Stimulated activated CD4-positive, alpha-beta T cell treated with anti-CD3 and anti-CD28 coated beads, Interleukin-2, amount 100 ng/mL, for 48 hours (primary cell): ENCODE results near the gene EGLN1.
"Not testable (repeated sequence)": the region's sequence is repeated elsewhere in the genome, so short reads cannot be mapped to it uniquely, and the experiment has no call there.

Experiments used
- DNase-seq, 2 donors: peaks; one replicate each; pipeline ENCODE4 v3.0.0-alpha.2; 2020

EGLN1 gene

DNA sequence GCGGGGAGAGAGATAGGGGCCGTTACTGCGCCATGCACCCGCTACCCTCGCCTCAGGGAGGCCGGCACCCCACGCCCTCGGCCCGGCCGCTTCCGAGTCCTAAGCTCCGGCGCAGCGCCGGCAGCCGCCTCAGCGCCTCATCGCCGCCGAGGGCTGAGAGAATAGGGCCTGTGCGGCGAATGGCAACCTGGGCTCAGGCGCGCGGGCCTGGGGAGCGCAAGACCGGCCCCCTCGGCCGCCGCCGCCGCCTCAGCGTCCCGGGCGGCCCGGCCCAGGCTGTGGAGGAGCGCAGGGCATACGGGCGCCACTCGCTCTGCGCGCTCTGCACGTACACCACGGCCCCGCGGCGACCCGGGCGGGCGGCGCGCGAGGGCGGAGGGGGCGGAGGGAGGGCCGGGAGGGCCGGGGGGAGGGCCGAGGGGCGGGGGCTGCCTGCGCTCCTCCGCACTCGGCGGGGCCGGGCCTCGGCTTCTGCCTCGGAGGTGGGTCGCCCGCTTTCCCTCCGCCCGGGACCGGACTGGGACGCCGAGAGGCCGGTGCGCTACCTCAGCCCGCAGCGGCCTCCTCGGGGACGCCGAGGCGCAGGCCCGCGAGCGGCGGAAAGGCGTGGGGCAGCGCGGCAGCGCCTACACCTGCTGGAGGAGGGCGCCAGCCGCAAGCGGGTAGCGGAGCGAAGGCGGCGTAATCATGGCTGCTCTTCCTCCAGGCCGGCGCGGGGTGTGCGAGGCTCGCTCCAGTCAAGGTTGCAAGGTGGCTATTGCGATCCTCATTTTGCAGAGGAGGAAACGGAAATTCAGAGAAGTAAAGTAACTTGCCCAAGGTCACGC lies at the start of gene EGLN1:
Gene EGLN1 (minus strand): TSS at position 317 of the 827 bp plus-strand sequence. CDS start 399 bp downstream, outside the sequence.
- peak; percentile 69 to 77 for DNase-seq

DNA sequence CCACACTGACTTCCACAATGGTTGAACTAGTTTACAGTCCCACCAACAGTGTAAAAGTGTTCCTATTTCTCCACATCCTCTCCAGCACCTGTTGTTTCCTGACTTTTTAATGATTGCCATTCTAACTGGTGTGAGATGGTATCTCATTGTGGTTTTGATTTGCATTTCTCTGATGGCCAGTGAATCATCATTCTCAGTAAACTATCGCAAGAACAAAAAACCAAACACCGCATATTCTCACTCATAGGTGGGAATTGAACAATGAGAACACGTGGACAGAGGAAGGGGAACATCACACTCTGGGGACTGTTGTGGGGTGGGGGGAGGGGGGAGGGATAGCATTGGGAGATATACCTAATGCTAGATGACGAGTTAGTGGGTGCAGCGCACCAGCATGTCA lies 49.4 kb upstream of the EGLN1 start:
- DNase-seq: not testable (repeated sequence)

DNA sequence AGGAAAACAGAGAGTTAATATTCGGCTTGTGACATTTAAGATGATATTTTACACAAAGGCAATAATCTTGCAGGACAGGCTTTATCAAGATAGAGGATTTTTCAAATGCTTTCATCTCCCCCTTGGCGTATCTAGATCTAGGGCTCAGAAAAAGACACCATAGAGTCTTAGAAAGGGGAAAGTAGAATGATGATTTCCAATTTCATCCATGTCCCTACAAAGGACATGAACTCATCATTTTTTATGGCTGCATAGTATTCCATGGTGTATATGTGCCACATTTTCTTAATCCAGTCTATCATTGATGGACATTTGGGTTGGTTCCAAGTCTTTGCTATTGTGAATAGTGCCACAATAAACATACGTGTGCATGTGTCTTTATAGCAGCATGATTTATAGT lies 48.9 kb upstream of the EGLN1 start:
- not testable (repeated sequence) for DNase-seq

DNA sequence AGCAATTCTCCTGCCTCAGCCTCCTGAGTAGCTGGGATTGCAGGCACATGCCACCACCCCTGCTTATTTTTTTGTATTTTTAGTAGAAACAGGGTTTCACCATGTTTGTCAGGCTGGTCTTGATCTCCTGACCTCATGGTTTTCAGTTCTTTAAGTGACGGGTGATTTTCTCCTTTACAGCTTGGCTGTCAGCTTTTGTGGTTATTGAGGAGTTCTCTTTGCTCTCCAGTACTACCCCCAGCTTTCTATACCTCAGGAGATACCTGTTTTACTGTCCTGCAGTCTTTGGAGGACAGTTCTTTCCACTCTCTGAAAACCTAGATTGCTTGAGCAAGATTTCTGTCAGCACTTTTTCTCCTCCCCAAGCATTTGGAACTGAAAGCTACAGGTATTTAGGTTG lies 45.9 kb upstream of the EGLN1 start:
- no peak for DNase-seq

DNA sequence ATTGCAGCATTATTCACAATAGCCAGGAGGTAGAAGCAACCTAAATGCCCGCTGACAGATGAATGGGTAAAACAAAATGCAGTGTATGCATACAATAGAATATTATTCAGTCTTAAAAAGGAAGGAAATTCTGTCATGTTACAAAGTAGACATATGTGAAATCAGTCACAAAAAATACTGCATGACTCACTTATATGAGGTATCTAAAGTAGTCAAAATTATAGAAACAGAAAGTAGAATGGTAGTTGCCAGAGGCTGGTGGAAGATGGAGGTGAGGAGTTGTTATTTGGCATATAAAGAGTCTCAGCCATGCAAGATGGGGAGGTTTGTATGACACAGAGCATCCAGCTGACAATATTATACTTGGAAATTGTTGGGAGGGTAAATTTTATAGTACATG lies 43.0 kb upstream of the EGLN1 start:
- DNase-seq: no peak

DNA sequence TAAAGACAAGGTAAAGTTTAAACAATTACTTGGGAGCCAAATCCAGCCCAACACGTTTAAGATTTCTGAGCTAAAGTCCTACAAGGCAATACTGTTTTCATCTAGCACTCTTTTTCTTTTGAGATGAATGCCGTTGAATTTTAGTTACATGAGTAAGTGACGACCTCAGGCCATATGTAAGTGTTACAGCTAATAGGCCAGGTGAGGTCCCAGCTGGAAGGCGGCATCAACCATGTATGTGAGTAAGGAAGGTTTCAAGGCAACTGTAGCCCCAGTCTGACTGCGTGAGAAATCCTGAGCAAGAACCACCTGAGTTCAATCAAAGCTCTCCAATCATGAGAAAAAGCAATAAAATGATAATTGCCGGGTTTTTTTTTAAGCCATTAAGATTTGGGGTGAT lies 41.5 kb upstream of the EGLN1 start:
- no peak for DNase-seq

DNA sequence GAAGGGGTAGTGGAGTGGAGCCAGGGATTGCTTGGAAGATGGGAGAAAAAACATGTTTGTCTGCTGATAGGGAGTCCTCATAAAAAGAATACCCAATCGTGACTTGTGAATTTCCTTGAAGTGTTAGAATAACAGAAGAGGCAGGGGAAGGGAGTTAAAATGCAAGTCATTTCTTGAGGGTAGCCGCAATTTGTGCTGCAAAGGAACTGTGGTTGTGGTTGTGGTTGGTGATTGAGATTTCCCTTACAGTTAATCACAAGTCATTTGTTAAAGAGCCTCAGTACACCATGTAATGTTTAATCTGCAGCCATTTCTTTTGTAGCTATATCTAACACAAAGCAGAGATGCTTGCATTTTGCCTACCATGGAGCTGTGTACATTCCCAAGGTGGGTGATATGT lies 38.5 kb upstream of the EGLN1 start:
- DNase-seq: peak; percentile 37 to 47

DNA sequence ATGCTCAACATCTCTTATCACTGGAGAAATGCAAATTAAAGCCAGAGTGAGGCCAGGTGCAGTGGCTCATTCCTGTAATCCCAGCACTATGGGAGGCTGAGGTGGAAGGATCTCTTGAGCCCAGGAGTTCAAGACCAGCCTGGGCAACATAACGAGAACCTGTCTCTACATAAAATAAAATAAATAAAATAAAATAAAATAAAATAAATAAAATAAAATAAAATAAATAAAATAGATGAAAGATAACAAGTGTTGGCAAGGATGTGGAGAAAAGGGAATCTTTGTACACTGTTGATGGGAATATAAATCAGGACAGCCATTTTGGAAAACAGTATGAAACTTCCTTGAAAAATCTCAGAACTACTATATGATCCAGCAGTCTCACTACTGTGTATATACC lies 37.4 kb upstream of the EGLN1 start:
- not testable (repeated sequence) for DNase-seq

DNA sequence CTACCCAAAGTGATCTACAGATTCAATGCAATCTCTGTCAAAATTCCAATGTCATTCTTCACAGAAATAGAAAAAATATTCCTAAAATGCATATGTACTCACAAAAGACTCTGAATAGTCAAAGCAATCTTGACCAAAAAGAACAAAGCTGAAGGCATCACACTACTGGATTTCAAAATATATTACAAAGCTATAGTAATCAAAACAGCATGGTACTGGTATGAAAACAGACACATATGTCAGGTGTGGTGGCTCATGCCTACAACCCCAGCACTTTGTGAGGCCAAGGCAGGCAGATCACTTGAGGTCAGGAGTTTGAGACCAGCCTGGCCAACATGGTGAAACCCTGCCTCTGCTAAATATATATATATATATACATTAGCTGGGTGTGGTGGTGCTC lies 35.9 kb upstream of the EGLN1 start:
- not testable (repeated sequence) for DNase-seq

DNA sequence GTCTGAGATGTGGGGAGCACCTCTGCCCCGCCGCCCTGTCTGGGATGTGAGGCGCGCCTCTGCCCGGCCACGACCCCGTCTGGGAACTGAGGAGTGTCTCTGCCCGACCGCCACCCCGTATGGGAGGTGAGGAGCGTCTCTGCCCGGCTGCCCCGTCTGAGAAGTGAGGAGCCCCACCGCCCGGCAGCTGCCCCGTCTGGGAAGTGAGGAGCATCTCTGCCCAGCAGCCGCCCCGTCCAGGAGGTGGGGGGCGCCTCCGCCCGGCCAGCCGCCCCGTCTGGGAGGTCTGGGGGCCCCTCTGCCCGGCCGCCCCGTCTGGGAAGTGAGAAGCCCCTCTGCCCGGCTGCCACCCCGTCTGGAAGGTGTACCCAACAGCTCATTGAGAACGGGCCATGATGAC lies 32.0 kb upstream of the EGLN1 start:
- DNase-seq: not testable (repeated sequence)

DNA sequence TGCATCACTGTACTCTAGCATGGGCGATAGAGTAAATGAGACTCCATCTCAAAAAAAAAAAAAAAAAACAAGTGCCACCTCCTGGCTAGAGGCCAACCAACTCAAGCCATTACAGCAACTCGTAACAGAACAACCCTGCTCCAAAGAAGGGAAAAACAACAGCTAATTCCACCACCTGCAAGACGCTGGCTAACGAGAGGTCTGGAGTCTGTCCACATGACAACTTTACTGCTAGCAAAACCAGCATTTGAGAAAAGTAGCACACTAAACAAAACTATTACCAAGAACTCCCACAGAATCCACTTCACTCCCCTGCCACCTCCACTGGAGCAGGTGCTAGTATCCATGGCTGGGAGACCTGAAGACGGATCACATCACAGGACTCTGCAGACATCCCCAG lies 24.1 kb upstream of the EGLN1 start:
- no peak for DNase-seq

DNA sequence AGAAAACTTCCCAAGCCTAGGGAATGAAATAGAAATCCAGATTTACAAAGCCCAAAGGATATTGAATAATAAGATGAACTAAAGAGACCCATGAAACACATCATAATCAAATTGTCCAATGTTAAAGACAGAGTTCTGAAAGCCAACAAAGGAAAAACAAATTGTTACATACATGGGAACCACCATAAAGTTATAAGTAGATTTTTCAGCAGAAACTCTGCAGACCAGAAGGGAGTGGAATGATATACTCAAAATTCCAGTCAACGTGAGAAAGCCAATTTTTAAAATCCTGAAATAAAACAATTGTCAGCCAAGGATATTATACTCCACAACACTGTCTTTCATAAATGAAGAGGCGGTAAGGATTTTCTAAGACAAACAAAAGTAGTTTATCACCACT lies 22.0 kb upstream of the EGLN1 start:
- DNase-seq: no peak

DNA sequence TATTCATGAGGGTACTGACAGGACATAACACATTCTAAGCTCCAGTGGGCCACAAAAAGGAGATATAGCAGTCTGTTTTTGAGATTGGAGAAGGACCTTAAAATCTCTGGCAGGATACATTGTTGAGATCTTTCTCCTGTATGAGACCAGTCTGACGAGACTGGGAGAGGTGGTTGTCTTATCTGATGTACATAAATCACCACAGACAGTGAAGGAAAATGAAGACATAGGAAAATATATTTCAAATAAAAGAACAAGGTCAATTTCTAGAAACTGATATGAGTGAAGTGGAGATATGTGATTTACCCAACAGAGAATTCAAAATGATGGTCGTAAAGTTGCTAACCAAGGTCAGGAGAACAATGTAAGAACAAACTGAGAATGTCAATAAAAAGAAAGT lies 21.3 kb upstream of the EGLN1 start:
- DNase-seq: no peak

DNA sequence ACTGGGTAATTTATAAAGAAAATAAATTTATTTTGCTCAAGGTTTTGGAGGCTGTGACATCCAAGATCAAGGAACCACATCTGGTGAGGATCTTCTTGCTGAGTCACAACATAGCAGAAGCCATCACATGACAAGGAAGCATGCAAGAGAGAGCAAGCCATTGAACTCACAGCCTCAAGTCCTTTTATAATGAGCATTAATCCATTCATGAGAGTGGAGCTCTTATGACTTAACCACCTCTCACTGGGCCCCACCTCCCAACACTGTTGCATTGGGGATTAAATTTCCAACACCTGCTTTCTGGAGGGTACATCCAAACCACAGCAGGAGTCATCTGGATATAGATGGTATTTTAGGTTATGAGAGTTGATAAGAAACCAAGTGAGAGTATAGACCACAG lies 20.6 kb upstream of the EGLN1 start:
- no peak for DNase-seq

DNA sequence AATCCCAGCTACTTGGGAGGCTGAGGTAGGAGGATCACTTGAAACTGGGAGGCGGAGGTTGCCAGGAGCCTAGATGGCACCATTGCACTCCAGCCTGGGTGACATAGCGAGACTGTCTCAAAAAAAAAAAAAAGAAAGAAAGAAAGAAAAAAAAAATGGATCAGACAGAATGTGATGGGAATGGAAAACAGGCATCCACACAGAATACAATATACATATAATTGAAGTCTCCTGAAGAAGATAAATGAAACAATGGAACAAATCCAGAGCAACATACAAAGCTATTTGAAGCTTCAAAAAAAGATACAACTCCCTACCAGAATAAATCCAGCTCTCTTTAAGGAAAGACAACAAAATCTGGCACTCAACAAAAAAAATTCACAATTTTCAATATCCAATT lies 10.9 kb upstream of the EGLN1 start:
- no peak for DNase-seq

DNA sequence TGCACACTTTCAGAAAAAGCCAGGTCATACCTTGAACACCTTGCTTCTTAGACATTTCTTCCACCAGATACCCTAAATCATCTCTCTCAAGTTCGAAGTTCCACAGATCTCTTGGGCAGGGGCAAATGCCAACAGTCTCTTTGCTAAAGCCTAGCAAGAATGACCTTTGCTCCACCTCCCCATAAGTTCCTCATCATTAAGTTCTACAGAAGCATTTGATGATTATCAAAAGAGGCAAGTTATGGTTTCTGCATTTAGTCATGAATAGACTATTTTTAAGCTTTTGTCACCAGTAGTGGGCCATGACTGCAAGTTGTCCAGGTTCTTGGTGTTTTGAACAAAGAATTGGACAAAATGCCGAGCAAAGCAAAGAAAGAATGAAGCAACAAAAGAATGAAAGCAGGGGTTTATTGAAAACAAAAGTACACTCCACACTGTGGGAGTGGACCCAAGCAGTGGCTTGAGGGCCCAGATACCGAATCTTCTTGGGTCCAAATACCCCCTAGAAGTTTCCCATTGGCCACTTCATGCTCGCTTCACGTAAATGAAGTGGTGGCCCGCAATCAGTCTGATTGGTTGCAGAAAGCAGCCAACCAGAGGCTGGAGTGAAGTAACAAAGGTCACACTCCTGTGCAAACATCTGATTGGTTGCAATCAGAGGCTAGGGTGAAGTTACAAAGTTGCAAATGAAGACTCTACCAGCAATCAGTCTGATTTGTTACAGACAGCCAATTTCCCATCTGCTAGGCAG lies 9.8 kb upstream of the EGLN1 start:
- no peak for DNase-seq

DNA sequence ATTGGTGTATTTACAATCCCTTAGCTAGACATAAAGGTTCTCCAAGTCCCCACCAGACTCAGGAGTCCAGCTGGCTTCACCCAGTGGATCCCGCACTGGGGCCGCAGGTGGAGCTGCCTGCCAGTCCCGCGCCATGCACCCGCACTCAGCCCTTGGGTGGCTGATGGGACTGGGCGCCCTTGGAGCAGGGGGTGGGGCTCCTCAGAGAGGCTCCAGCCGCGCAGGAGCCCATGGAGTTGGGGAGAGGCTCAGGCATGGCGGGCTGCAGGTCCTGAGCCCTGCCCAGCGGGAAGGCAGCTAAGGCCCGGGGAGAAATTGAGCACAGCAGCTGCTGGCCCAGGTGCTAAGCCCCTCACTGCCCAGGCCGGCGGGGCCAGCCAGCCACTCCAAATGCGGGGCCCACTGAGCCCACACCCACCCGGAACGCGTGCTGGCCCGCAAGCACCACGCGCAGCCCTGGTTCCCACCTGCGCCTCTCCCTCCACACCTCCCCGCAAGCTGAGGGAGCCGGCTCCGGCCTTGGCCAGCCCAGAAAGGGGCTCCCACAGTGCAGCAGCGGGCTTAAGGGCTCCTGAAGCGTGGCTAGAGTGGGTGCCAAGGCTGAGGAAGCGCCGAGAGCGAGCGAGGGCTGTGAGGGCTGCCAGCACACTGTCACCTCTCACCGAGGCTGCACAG lies 8.7 kb upstream of the EGLN1 start:
- DNase-seq: not testable (repeated sequence)

DNA sequence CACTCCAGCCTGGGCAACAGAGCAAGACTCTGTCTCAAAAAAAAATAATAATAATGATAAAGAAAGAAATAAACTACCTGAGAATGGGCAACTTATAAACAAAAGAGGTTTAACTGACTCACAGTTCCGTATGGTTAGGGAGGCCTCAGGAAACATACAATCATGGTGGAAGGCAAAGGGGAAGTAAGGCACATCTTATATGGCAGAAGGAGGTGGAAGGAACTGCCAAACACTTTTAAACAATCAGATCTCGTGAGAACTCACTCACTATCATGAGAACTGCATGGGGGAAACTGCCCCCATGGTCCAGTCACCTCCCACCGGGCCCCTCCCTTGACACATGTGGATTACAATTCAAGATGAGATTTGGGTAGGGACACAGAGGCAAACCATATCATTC lies 6.3 kb upstream of the EGLN1 start:
- no peak for DNase-seq

DNA sequence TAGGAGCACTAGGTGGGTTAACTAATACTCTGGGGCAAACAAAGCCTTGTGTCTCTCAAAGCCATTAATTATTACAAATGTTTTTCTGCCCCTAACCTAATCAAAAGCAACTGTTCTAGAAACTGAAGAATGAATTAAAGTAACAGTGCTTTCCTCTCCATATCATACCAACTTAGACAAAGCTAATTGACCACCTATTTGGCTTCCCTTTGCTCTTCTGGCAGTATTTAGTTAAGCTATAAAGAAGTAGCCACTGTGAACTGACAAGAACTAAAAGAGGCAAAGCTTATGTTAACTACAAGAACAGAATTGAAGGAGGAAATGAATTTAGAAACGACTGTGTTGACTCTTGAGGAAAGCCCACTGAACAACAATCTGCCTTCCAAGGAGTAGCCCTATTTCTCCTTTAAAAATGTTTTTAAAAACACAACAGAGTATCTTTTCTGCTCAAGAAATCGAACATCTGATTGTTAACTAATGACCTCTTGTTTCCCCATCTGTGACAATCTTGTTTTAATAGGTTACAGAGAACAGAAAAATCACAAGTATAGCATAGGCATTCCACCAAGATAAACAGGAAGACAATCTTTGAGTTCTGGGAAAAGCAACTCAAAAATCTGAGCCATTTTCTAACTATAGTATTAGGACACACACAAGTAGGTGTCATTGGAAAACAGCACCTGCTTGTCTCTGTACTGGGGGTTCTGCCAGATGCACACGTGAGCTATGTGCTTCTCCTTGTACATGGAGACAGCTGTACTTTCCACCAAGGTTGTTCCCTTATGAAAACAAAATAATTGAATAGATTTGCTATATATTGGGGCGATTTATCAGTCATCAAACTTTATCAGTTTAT lies 3.1 kb upstream of the EGLN1 start:
- no peak for DNase-seq

DNA sequence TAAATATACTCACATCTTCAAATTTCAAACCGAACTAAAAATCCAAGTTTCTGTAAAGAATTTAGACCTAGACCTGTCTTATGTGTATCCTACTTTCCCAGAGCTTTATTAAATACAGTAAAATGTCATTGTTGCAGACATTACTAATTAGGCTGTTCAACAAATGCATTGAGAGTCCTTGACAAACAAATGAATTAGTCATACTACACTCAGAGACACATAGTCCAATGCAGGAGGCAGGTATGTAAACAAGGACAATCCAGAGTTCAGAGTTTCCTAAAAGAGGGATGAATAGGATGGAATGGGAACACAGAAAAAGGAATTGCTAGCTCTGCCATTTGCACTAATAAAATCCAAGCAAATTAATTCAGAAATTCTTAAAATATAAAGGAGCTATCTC lies 1.6 kb upstream of the EGLN1 start:
- DNase-seq: no peak

DNA sequence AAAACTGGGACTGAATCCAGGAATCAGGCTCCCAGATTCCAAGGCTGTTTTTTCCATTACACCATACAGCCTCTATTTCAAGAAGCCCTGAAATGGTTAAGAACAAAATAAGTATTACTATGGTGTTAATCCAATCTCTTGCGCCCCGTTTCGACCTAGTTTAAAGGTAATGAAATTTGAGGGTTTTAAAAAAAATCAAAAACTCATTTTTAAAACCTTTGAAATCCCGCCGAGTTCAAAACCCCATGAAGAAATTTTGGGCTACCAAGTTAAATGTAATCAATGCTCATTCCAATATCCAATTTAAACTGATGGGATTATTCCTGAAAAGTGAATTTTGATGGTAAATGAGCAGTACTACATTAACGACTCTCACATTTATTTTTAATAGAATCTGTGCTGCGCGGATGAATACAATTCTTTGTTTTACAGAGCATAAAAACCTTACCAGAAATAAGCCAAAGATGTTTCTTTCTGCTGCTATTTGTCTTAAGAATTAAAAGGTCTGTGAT lies 767 bp upstream of the EGLN1 start:
- DNase-seq: no peak

DNA sequence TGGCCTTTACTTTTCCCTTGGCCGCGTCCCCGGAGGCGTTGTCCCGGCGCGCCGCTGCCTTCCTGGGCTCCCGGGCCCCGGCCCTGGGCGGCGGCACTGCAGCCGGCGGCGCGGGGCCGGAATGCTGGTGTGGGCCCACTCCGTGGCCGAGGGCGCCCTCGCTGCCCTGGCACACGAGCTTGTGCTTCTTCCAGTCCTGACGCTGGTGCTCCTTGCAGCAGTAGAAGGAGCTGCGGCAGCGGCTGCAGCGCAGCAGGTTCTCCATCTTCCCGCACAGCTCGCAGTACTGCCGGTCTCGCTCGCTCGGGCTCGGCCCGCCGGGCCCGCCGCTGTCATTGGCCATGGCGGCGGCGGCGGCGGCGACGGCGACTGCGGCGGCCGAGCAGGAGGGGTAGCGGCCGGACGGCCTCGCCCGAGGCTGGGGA lies 529 bp downstream of the EGLN1 start:
- DNase-seq: peak; percentile 19 to 33
